DMS 273 treated with DMSO at 0.1 percent for 48 hours (cell line): ENCODE measurements around the gene RNF125.

Source experiments
- DNase-seq: peaks from one replicate; lab custom pipeline; 2025; lab: John Stamatoyannopoulos, UW

Gene RNF125

DNA sequence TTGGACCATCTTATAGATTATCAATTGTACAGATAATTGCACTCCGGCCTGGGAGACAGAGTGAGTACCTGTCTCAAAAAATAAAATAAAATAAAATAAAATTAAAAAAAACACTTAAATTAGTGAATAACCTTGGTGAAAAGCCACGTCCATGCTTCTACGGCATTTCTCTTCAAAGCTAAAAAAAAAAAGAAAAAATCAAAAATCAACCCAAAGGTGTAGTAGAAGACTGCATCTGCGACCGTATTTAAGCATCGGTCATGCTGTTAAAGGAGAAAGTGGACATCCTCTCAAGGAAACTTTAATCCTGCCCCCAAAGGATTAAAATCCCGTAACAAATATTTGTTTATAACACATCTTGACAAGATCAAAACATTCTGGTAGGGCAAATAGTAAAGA is 72.7 kb downstream of the RNF125 start:
- DNase-seq, result no peak

DNA sequence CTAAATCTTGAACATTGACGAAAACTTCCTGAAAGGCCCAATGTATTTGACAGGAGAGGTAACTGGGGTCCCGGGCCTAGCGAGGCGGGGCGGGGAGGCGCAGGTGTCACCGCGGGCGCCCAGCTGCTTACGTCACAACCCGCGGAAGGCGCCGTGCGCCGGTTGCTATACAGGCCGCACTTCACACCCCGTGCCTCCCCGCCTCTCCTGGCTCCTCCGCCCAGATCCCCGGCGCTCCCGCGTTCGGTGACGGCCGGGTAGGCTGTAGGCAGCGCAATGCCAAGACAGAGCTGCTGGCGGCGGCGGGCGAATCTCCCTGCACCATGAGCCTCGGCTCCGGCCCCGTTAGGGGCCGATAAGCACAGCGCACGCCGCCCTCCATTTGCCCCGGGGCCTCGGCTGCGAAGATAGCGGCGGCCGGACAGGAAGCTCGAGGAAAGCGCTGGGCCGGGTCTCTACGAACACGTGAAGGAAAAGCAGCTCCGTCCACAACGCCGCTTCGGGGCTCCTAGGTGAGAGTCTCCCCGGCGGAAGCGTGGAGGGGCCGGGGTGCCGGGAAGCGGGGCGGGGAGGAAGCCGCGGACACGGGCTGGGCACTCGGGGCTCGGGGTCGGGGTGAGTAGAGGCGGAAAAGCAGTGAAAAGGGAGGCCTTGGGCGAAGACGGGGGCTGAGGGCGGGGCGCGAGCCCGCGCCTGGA is 73.2 kb downstream of the RNF125 start, which contains the start of gene RNF138:
Gene RNF138 (plus strand): TSS at position 151 of the 698 bp plus-strand sequence. CDS start 903 bp downstream, outside the sequence.
- peak; percentile 75 for DNase-seq

GRCh38 chr18:32092422-32093101 is 73.9 kb downstream of the RNF125 start:
- DNase-seq, result peak; percentile 79

GRCh38 chr18:32093102-32093511 is 74.5 kb downstream of the RNF125 start:
- DNase-seq, result peak; percentile 22

DNA sequence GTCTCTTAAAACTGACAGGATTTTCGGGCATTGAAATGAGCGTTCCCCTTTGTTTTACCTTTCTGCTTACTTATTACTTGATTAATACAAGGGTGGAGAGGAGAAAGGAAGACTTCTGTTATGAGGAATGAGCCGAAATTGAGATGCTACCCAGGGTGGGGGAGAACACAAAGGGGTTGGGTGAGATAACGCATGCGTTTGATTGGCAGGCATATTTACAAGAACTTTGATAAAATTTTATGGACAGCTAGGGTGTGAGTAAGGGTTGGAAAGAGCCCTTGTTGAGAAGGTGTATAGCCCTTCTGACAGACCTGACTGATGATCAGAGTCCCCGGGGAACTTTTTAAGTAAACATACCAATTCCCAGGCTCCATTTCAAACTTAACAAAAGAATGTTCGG is 74.9 kb downstream of the RNF125 start:
- no peak for DNase-seq

DNA sequence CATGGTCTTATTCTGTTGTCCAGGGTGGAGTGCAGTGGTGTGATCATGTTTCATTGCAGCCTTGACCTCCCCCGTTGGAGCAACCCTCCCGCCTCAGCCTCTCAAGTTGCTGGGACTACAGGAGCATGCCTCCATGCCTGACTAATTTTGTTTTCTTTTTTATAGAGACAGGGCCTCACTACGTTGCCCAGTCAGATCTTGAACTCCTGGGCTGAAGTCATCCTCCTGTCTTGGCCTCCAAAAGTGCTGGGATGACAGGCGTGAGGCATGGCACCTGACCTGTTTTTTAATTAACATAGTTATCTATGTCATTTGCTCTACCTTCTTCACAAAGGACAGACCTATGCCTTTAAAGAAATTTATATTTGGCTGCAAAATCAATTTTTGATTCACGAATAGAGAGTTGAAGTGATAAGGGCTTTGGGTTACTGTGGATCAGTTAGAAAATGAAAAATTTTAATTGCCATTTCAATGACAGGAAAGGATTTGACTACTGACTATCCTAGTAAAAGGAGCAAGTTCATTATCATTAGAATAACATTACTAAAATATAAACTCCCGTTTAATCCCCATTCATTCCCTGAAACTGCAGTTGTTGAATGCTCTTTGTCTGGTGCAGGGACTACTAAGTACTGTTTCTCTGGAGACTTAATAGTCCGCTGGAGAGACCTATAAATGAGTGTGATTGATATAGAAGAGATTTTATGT is 76.7 kb downstream of the RNF125 start:
- DNase-seq, result no peak

- no peak for DNase-seq
Observed at GRCh38 chr18:32095900-32096229, 77.2 kb downstream of the RNF125 start.

- no peak for DNase-seq
Observed at GRCh38 chr18:32096946-32097345, 78.3 kb downstream of the RNF125 start.

DNA sequence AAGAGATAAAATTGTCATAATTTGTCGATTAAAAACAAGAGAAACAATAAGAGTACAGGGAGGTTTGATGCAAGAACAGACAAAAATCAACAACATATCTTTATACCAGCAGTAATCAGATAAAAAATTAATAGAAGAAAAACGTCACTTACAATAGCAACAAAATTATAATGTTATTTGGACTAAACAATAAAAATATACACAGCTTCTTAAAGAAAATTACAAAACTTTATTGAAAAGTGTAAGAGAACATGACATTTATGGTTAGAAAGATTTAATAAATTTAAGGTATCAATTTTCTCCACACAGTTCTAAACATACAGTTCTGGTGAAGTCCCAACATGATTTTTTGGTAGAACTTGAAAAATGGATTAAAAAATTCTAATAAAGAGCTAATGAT is 85.9 kb downstream of the RNF125 start:
- no peak for DNase-seq

DNA sequence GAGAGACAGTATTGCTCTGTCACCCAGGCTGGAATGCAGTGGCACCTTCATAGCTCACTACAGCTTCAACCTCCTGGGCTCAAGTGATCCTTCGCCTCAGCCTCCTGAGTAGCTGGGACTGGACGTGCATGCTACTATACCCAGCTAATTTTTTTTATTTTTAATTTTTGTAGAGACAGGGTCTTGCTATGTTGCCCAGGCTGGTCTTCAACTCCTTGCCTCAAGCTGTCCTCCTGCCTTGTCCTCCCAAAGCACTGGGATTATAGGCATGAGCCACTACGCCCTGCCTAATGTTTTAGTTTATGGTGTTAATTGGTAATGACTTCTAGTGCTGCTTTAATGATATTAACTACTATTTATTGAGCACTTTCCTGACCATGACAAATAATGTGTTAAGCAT is 91.4 kb downstream of the RNF125 start:
- DNase-seq, result no peak

GRCh38 chr18:32111706-32112105 is 93.1 kb downstream of the RNF125 start:
- DNase-seq, result no peak

GRCh38 chr18:32112826-32113225 is 94.2 kb downstream of the RNF125 start:
- DNase-seq, result no peak

DNA sequence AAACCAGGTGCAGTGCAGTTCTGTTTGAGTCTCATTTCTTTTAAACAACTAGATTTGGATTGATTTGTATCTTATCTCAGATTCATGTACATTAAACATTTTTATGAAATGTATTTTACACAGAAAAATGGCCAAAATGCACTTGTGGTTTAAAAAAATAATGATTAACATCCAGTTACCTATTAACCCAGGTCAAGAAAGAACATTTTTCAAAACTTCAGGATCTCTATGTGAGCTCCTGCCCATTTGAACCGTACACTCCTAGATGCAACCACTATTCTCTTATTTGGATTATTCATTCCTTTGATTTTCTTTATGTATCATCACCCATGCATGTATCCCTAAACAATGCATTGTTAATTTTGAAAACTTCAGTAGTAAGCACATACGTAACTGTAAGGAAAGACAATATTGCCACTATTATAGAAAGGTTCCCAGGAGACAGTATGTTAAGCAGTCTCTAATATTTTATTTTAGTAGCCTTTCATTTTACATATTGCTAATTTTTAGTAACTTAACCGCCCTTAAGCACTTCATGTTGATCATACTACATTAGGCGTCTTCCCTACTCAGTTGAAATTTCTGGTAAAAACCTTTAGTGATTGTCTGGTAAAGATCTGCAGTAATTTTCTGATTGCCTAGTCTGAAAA is 95.8 kb downstream of the RNF125 start:
- no peak for DNase-seq

GRCh38 chr18:32122039-32122438 is 103.4 kb downstream of the RNF125 start:
- DNase-seq, result no peak
